CD4-positive, alpha-beta T cell treated with Interleukin-15 for 4 hours (primary cell): ENCODE measurements around the gene CNTFR.

Experiments used
- DNase-seq: peaks from one replicate; pipeline ENCODE4 v3.0.0-alpha.2; 2020; ENCODE audit warnings: low spot score

The CNTFR gene

GRCh38 chr9:34522971-34523797 lies 66.3 kb downstream of the CNTFR start, which contains the start of gene ENHO:
TSS of gene ENHO (minus strand) at chr9:34522990. CDS start at chr9:34521695, 1,295 bp downstream.
- peak; percentile 91 for DNase-seq

DNA sequence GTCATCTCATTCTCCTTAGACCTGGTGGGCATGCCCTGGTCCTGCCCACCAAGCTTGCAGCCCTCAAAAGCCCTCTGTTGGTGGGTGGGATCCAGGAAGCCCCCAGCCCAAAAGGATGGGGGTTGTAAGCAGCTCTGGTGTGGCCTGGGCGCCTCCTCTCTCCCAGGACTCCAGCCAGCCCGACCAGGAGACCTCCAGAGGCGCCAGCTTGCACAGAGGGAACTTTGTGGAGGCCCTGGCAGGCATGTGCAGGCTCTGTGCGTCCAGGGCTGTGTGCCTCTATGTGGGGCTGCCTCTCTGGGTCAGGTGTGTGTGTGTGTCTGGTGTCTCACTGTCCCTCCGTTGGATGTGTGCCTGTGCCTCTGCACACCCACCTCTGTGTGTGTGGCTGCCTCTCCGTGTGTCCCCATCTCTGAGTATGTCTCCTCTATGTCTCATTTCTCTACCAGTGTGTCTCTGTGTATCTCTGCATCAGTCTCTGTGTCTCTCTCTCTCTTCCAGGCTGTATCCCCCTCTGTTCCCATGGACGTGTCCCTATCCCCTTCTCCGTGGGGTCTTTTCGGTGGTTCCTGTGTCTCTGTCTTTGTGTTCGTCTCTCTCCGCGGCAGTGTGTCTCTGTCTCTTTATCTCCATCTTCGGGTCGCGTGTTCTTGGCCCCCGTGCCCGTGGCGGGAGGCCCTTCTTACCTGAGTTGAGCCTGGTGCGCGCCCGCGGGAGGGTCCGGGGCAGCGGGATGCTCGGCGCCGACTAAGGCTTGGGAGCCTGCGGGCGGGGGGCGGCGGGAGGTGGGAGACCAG lies 67.2 kb downstream of the CNTFR start:
- no peak for DNase-seq

DNA sequence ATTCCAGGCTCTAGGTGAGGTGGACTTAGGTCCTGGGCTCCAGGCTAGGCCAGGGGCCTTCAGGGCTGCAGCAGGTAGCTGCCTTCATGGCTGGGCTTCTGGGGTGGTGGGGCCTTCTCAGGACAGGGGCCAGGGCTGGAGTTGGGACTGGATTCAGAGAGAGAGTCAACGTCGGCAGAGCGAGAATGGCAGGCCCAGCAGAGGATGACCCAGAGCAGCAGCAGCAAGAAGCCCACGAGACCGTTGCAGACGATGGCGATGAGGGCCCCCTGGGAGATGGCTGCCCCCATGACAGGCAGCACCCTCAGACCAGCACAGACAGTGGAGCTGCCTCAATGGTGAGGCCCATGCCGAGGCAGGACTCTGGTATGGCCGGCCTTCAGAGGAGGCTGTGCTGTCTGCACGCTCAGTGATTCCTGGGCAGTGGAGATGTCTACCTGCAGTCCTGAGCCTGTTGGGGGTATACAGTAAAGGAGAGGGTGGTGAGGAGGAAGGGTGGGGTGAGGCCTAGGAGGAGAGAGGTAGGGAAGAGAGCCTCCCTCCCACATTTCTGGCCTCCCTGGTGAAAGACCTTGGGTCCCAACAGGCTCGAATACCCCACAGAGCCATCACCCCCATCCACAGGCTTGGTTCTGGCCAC lies 68.0 kb downstream of the CNTFR start:
- no peak for DNase-seq

GRCh38 chr9:34520505-34521385 lies 68.8 kb downstream of the CNTFR start:
- no peak for DNase-seq

DNA sequence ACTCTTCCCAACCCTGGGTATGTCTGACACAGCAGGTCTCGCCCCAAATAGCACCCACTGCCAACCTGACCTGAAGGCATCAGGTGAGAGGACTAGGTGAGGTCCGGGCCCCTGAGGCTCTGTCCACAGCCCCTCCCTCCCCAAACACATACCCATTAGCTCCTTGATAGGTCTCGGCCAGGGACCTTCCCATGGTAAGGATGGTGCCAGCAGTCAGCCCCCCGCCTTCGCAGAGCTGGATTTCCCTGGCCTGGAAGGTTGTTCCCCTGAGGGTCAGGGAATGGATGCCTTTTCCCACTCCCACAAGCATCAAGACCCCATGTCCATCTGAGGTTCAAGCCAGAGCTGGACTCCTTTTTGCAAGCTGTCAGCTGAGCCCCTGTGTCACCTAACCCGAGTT lies 69.4 kb downstream of the CNTFR start:
- no peak for DNase-seq

GRCh38 chr9:34519321-34520020 lies 70.1 kb downstream of the CNTFR start:
- DNase-seq: no peak

DNA sequence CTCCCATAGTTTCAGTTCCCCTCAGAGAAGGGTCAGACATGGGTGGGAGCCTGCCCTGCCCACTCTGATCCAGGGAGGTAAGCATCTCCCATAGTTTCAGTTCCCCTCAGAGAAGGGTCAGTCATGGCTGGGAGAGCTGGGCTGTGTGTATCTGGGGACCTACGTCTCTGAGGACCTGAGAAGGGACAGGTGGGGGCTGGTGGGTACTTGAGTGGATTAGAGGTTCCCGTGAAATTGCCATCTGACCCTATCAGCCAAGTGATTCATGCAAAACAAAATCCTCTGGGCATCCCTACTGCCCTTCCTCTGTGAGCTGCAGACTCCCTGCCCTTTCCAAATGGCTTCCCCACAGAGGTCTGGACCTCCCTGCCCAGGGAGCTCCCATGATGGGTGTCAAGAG lies 70.6 kb downstream of the CNTFR start:
- no peak for DNase-seq

- no peak for DNase-seq
Observed at GRCh38 chr9:34518110-34518616, 71.4 kb downstream of the CNTFR start.

- no peak for DNase-seq
Observed at GRCh38 chr9:34517185-34517584, 72.3 kb downstream of the CNTFR start.

GRCh38 chr9:34515959-34516358 lies 73.6 kb downstream of the CNTFR start:
- DNase-seq: no peak

GRCh38 chr9:34514816-34515215 lies 74.7 kb downstream of the CNTFR start:
- no peak for DNase-seq

GRCh38 chr9:34514401-34514800 lies 75.1 kb downstream of the CNTFR start:
- DNase-seq: no peak

DNA sequence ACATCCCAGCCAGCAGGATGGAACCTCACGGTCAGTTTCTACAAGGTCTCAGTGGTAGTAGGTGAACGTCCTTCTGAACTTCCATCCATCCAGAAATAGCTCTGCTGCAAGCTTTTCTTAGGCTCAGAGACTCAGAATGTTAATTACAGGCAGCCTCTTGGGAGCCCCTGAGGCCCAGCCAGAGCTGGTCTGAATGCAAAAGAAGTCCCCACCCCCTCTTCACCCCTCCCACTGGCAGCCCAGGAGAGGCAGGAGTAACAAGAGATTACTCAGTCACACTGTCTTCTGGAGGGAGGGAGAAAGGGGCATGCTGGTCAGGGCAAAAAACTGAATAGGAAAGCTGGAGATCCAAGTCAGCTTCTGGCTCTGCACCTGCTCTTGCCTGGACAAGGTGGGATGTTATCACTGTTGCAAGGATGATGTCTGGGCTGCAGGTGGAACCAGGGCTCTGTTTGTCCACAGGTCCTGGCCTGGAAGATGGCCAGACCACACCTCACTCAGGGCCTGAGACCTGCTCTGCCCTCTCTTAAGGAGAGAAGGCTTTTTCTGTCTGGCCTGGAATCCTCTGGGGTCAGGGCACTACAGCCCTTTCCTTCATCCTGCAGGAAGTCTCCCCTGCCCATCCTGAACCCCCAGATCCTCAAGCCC lies 75.8 kb downstream of the CNTFR start:
- no peak for DNase-seq

DNA sequence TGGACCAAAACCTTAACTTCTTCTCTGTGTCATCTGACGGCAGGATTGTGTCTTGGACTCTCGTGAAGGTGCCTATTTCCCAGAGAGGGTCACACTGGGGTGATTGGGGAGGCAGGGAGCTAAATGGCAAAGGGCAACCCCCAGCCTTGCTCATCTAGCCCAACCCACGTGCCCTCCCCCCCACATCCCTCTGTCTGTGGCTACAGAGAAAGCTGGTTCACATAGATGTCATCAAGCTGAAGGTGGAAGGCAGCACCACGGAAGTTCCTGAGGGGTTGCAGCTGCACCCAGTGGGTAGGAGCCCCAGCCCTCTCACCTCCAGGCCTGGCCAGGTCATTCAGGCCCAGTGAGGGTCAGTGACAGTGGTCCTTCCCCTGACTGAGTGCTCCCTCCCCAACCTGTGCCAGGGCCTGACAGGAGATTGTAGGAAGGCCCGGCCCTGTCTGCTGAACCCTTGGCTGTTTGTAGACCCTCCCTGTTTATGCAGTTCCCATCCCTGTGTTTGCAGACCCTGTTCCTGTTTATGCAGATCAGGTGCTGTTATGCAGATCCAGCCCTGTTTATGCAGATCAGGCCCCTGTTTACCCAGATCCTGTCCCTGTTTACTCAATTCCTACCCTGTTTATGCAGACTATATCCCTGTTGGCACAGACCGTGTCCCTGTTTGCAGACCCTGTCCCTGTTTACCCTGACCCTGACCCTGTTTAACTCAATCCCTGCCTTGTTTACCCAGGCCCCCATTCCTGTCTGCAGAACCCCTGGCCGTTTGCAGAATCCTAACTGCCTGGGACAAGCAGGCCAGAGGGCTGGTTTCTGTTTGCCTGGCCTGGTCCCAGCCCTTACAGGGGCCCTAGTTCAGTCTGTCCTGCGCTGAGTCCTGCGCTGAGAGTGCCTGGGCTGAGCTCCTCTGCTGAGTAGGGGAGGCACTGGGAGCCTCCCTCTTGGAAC lies 77.1 kb downstream of the CNTFR start:
- no peak for DNase-seq

GRCh38 chr9:34510497-34511468 lies 78.7 kb downstream of the CNTFR start:
- no peak for DNase-seq

DNA sequence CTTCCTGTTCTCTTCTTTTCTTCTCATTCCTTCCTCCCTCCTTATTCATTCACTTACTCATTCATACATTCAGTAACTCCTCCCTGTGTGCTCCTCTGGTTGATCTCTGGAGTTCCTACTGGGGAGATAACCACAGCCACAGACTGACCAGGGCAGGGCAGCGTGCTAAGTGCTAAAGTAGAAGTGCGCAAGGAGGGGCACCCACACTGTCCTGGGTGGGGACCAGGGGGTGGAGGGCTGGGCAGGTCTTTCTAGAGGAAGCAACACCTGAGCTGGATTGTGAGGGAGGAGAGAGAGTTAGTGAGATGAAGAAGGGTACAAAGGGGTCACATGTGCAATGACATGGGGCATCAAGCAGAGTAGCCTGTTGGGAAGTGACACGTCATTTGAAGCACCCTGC lies 80.6 kb downstream of the CNTFR start:
- DNase-seq: no peak

- no peak for DNase-seq
Observed at GRCh38 chr9:34508463-34508862, 81.1 kb downstream of the CNTFR start.

DNA sequence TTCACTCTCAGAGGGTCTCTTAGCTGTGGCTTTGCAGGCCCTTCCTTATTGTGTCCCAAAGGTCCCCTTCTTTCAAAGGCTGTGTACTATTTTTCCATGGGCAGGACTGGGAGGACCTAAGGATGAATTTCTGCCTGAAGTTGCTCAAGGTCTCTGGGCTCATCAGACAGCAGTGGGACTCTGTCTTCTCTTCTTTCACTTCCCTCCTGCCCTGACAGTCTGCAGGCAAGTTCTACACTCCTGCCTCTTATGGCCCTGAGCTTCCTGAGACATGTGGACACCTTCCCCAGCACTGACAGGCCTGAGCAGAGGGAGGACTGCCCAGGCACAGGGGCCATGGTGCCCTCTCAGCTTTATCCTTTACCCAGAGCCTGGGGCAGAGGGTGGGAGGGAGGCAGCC lies 81.6 kb downstream of the CNTFR start:
- no peak for DNase-seq
